Measurements from ENCODE around the gene BLCAP. TPM values are rescaled to one million over a fixed set of nuclear protein-coding genes. Genes with fewer than 3 reads are reported as not detected.

The BLCAP gene
- total and polyA plus RNA-seq, 2 experiments from 2014 or later: 62.2 to 64.8 TPM

DNA sequence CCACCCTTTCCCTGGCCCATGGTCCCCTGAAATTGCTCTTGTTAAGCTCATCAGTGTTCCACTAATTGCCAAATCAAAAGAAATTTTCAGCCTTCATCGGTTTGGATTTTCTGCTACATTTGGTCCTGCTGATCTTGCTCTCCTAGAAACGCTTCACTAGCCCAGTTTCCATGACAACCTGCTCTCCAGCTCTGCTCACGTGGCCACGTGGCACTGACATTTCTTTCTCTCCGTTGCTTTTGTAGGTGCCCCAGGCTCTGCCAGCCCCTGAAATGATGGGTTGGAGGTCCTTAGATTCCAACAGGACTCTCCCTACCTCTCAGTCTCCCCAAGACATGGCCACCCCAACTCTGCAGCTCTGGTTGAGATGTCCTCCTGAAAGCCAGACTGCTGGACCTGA is 52.4 kb downstream of the BLCAP start:
- no peak overlapping the region for H3K27ac Mint-ChIP-seq
- H3K9me3 Mint-ChIP-seq: peaks cover 3% of the 10 kb centered on the region; the same call in 1 of the 3 replicates
- no peaks in the 10 kb centered on the region for H4K20me1 ChIP-seq (replicated peaks; ENCODE audit: insufficient read depth)
- H3F3A ChIP-seq (replicated peaks; ENCODE audit: low read depth): no peaks in the 10 kb centered on the region
- H3K27ac ChIP-seq (ENCODE audit: low read depth): no peak overlapping the region
- no peak for ATAC-seq
- no peaks in the 10 kb centered on the region for H3K4me1 ChIP-seq (ENCODE audit: insufficient read depth)
- no peaks in the 10 kb centered on the region; the same call in 2 of the 3 replicates for H3K4me1 Mint-ChIP-seq
- peaks cover 2% of the 10 kb centered on the region for H3K27me3 Mint-ChIP-seq (ENCODE audit: insufficient read depth, low read depth, poor library complexity)
- H3K36me3 ChIP-seq (ENCODE audit: insufficient read depth): no peaks in the 10 kb centered on the region
- H3K79me2 ChIP-seq (replicated peaks; ENCODE audit: insufficient read depth): no peaks in the 10 kb centered on the region
- no peak overlapping the region for H3K4me3 ChIP-seq
- DNase-seq (ENCODE audit: low spot score): no peak
- peaks cover 4% of the 10 kb centered on the region; the same call in 1 of the 2 replicates for H3K9me2 ChIP-seq (ENCODE audit: insufficient read depth)
- no peaks in the 10 kb centered on the region for H3K27me3 ChIP-seq (ENCODE audit: insufficient read depth)
- H3K4me2 ChIP-seq: no peak overlapping the region
- H3K36me3 Mint-ChIP-seq (ENCODE audit: low read depth): no peaks in the 10 kb centered on the region; the same call in 2 of the 3 replicates
- H2AFZ ChIP-seq: no peak overlapping the region
- no peak overlapping the region for H3K4me3 Mint-ChIP-seq
- TF ChIP-seq, protein P1, sequence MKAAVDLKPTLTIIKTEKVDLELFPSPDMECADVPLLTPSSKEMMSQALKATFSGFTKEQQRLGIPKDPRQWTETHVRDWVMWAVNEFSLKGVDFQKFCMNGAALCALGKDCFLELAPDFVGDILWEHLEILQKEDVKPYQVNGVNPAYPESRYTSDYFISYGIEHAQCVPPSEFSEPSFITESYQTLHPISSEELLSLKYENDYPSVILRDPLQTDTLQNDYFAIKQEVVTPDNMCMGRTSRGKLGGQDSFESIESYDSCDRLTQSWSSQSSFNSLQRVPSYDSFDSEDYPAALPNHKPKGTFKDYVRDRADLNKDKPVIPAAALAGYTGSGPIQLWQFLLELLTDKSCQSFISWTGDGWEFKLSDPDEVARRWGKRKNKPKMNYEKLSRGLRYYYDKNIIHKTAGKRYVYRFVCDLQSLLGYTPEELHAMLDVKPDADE (IDR thresholded peaks at IDR 0.05): no peak
- TF ChIP-seq EZH2phosphoT487 (IDR thresholded peaks at IDR 0.05; ENCODE audit: unreplicated experiment) (no peak), JUNB (IDR thresholded peaks at IDR 0.05; ENCODE audit: unreplicated experiment) (no peak), STAT1 (IDR thresholded peaks at IDR 0.05; ENCODE audit: unreplicated experiment) (no peak), POLR2AphosphoS5 (IDR thresholded peaks at IDR 0.05; ENCODE audit: low read depth) (no peak), CREB1 (CRISPR knock-in tag; IDR thresholded peaks at IDR 0.05; ENCODE audit: low read depth) (no peak), NANOG (IDR thresholded peaks at IDR 0.05; ENCODE audit: borderline replicate concordance) (no peak), ZNF114 (CRISPR knock-in tag; IDR thresholded peaks at IDR 0.05) (no peak), ZNF331 (CRISPR knock-in tag; IDR thresholded peaks at IDR 0.05; ENCODE audit: low read depth) (no peak), EZH2 (IDR thresholded peaks at IDR 0.05; ENCODE audit: low read depth, unreplicated experiment) (no peak)
- TF ChIP-seq, protein P2, sequence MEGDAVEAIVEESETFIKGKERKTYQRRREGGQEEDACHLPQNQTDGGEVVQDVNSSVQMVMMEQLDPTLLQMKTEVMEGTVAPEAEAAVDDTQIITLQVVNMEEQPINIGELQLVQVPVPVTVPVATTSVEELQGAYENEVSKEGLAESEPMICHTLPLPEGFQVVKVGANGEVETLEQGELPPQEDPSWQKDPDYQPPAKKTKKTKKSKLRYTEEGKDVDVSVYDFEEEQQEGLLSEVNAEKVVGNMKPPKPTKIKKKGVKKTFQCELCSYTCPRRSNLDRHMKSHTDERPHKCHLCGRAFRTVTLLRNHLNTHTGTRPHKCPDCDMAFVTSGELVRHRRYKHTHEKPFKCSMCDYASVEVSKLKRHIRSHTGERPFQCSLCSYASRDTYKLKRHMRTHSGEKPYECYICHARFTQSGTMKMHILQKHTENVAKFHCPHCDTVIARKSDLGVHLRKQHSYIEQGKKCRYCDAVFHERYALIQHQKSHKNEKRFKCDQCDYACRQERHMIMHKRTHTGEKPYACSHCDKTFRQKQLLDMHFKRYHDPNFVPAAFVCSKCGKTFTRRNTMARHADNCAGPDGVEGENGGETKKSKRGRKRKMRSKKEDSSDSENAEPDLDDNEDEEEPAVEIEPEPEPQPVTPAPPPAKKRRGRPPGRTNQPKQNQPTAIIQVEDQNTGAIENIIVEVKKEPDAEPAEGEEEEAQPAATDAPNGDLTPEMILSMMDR (conservative IDR thresholded peaks at IDR 0.05; ENCODE audit: low read depth in 2 of 2): no peak
- TF ChIP-seq, protein P3, sequence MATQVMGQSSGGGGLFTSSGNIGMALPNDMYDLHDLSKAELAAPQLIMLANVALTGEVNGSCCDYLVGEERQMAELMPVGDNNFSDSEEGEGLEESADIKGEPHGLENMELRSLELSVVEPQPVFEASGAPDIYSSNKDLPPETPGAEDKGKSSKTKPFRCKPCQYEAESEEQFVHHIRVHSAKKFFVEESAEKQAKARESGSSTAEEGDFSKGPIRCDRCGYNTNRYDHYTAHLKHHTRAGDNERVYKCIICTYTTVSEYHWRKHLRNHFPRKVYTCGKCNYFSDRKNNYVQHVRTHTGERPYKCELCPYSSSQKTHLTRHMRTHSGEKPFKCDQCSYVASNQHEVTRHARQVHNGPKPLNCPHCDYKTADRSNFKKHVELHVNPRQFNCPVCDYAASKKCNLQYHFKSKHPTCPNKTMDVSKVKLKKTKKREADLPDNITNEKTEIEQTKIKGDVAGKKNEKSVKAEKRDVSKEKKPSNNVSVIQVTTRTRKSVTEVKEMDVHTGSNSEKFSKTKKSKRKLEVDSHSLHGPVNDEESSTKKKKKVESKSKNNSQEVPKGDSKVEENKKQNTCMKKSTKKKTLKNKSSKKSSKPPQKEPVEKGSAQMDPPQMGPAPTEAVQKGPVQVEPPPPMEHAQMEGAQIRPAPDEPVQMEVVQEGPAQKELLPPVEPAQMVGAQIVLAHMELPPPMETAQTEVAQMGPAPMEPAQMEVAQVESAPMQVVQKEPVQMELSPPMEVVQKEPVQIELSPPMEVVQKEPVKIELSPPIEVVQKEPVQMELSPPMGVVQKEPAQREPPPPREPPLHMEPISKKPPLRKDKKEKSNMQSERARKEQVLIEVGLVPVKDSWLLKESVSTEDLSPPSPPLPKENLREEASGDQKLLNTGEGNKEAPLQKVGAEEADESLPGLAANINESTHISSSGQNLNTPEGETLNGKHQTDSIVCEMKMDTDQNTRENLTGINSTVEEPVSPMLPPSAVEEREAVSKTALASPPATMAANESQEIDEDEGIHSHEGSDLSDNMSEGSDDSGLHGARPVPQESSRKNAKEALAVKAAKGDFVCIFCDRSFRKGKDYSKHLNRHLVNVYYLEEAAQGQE (IDR thresholded peaks at IDR 0.05; ENCODE audit: unreplicated experiment): no peak
- TF ChIP-seq, protein P4, sequence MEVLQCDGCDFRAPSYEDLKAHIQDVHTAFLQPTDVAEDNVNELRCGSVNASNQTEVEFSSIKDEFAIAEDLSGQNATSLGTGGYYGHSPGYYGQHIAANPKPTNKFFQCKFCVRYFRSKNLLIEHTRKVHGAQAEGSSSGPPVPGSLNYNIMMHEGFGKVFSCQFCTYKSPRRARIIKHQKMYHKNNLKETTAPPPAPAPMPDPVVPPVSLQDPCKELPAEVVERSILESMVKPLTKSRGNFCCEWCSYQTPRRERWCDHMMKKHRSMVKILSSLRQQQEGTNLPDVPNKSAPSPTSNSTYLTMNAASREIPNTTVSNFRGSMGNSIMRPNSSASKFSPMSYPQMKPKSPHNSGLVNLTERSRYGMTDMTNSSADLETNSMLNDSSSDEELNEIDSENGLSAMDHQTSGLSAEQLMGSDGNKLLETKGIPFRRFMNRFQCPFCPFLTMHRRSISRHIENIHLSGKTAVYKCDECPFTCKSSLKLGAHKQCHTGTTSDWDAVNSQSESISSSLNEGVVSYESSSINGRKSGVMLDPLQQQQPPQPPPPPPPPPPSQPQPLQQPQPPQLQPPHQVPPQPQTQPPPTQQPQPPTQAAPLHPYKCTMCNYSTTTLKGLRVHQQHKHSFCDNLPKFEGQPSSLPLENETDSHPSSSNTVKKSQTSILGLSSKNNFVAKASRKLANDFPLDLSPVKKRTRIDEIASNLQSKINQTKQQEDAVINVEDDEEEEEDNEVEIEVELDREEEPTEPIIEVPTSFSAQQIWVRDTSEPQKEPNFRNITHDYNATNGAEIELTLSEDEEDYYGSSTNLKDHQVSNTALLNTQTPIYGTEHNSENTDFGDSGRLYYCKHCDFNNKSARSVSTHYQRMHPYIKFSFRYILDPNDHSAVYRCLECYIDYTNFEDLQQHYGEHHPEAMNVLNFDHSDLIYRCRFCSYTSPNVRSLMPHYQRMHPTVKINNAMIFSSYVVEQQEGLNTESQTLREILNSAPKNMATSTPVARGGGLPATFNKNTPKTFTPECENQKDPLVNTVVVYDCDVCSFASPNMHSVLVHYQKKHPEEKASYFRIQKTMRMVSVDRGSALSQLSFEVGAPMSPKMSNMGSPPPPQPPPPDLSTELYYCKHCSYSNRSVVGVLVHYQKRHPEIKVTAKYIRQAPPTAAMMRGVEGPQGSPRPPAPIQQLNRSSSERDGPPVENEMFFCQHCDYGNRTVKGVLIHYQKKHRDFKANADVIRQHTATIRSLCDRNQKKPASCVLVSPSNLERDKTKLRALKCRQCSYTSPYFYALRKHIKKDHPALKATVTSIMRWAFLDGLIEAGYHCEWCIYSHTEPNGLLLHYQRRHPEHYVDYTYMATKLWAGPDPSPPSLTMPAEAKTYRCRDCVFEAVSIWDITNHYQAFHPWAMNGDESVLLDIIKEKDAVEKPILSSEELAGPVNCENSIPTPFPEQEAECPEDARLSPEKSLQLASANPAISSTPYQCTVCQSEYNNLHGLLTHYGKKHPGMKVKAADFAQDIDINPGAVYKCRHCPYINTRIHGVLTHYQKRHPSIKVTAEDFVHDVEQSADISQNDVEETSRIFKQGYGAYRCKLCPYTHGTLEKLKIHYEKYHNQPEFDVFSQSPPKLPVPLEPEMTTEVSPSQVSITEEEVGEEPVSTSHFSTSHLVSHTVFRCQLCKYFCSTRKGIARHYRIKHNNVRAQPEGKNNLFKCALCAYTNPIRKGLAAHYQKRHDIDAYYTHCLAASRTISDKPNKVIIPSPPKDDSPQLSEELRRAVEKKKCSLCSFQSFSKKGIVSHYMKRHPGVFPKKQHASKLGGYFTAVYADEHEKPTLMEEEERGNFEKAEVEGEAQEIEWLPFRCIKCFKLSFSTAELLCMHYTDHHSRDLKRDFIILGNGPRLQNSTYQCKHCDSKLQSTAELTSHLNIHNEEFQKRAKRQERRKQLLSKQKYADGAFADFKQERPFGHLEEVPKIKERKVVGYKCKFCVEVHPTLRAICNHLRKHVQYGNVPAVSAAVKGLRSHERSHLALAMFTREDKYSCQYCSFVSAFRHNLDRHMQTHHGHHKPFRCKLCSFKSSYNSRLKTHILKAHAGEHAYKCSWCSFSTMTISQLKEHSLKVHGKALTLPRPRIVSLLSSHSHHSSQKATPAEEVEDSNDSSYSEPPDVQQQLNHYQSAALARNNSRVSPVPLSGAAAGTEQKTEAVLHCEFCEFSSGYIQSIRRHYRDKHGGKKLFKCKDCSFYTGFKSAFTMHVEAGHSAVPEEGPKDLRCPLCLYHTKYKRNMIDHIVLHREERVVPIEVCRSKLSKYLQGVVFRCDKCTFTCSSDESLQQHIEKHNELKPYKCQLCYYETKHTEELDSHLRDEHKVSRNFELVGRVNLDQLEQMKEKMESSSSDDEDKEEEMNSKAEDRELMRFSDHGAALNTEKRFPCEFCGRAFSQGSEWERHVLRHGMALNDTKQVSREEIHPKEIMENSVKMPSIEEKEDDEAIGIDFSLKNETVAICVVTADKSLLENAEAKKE (CRISPR knock-in tag; IDR thresholded peaks at IDR 0.05): no peak

All from GM23338 (cell line).